HG03045 (cell line): ENCODE measurements around the gene NUFIP1.

Experiments
- ATAC-seq: cut with Tn5 transposase; IDR thresholded peaks from one replicate; pipeline ENCODE4 v1.9.1; 2021; ENCODE audit warnings: mild to moderate bottlenecking, moderate library complexity; ENCODE audit not compliant: unreplicated experiment

The NUFIP1 gene

GRCh38 chr13:44894001-44894770, 95.1 kb downstream of the NUFIP1 start:
- no peak for ATAC-seq
